ENCODE measurements around the gene ZBTB38. TPM values are rescaled to one million over a fixed set of nuclear protein-coding genes. Genes with fewer than 3 reads are reported as not detected.

Gene ZBTB38
- total RNA-seq, 1 donor from 2014 or later: 9.3 TPM

DNA sequence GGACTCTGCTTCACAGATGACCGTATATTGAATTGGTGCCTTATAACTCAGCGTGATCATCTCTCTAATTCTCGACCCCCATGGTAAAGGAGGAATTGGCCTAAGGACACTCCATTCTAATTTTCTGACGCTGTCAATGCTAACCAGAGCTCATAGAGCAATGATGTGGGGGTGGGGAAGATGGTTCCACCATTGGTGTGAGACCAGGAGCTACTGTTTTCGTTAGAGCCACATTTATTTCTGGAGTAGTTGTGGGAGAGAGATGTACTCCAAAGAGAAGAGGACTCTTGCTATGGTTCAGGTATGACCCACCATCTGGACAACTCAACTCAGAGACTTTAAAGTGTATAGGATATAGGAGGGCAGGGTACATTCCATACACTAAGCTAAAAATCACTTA, 16.3 kb downstream of the ZBTB38 start:
- TF ChIP-seq CTCF (IDR thresholded peaks at IDR 0.05; ENCODE audit: partially characterized antibody, unreplicated experiment): no peak
- Mint-ChIP-seq H3K27me3 (ENCODE audit: unreplicated experiment) (peaks cover 2% of the 10 kb centered on the region), H3K9me3 (ENCODE audit: unreplicated experiment) (peaks cover 3% of the 10 kb centered on the region), H3K4me3 (ENCODE audit: unreplicated experiment) (no peak overlapping the region), H3K4me1 (ENCODE audit: low read depth, unreplicated experiment) (peaks cover 32% of the 10 kb centered on the region), H3K36me3 (ENCODE audit: unreplicated experiment) (no peaks in the 10 kb centered on the region), H3K27ac (ENCODE audit: unreplicated experiment) (peak overlapping the region; percentile 33)
- DNase-seq: no peak

DNA sequence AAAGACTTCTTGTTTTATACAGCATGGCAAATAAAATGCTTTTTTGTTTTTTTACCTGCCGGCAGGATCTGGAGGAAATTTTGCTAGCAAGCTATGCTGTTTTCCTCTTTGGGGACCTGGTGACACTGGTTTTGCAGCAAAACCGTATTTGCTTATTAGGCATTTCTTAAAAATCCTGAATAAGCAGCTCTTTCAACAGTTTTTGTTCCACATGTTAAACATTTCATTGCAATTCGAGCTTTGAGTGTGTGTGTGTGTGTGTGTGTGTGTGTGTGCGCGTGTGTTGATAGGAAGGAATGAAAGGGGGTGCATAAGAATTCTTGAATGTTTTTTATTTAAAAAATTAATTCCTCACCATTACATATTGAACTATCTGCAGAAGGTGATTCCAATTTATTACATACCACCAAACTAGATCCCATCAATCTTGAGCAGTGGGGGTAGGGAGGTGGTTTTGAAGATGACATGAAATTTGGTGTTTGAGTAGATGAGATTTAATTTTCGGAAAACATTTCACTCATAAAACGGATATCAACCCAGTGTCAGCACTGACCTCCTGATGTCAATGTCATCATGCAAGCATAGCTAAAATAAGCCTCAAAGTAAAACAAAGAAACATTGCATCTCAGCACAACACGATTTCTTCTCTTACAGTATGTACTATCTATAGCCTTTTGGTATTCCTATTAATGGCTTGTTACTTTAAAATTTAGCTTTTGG, 17.3 kb downstream of the ZBTB38 start:
- TF ChIP-seq CTCF (IDR thresholded peaks at IDR 0.05; ENCODE audit: partially characterized antibody, unreplicated experiment): no peak
- Mint-ChIP-seq H3K4me3 (ENCODE audit: unreplicated experiment) (peak overlapping the region; percentile 53), H3K27ac (ENCODE audit: unreplicated experiment) (peak overlapping the region; percentile 94), H3K36me3 (ENCODE audit: unreplicated experiment) (no peaks in the 10 kb centered on the region), H3K4me1 (ENCODE audit: low read depth, unreplicated experiment) (peaks cover 32% of the 10 kb centered on the region), H3K27me3 (ENCODE audit: unreplicated experiment) (peaks cover 2% of the 10 kb centered on the region), H3K9me3 (ENCODE audit: unreplicated experiment) (peaks cover 3% of the 10 kb centered on the region)
- no peak for DNase-seq

DNA sequence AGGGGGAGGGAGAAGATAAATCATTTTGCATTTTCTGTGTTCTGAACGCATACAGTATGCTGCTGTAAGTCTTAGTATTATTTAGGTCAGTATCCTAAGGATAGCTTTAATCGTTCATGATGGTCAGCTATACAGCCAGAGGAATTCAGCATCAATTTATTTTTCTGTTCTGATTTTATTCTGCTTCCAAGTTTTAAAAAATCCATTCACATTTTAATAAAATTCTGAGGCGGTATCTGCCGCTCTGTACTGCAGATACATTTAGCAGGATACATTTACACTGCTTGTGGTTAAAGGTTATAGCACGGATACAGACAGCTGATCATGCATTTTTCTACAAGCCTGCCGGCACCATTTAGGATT, 17.8 kb downstream of the ZBTB38 start:
- DNase-seq: no peak
- H3K9me3 Mint-ChIP-seq (ENCODE audit: unreplicated experiment): peaks cover 3% of the 10 kb centered on the region
- no peak for TF ChIP-seq CTCF (IDR thresholded peaks at IDR 0.05; ENCODE audit: partially characterized antibody, unreplicated experiment)
- peak overlapping the region; percentile 53 for H3K4me3 Mint-ChIP-seq (ENCODE audit: unreplicated experiment)
- peak overlapping the region; percentile 94 for H3K27ac Mint-ChIP-seq (ENCODE audit: unreplicated experiment)
- H3K4me1 Mint-ChIP-seq (ENCODE audit: low read depth, unreplicated experiment): peaks cover 32% of the 10 kb centered on the region
- H3K36me3 Mint-ChIP-seq (ENCODE audit: unreplicated experiment): no peaks in the 10 kb centered on the region
- H3K27me3 Mint-ChIP-seq (ENCODE audit: unreplicated experiment): peaks cover 2% of the 10 kb centered on the region

DNA sequence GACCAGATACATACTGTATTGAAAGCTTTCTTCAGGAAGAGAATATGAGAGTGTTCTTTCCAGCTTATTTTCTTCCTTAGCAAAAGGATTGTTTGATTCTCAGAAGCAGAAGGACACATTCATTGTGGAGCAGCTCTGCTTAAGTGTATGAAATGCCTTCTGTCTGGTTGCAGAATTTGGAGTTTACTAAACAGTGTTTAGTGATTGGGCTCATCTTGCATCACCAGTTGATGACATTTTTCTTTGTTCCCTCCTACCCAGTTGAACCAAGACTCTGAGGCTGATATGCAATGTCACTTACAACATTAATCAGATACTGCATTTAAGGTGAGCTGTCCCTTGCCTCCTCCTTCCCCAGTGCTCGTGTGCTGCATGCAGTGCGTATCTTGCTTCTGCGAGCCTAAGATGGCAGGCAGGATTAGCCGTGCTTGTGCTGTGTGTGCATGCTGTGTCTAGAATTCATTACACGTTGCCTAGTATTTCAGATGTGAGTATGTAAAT, 18.4 kb downstream of the ZBTB38 start:
- Mint-ChIP-seq H3K27ac (ENCODE audit: unreplicated experiment) (peak overlapping the region; percentile 94), H3K4me1 (ENCODE audit: low read depth, unreplicated experiment) (peaks cover 32% of the 10 kb centered on the region)

More for the DNA sequence above, 18.4 kb downstream of the ZBTB38 start:
- peak overlapping the region; percentile 63 for H3K4me3 Mint-ChIP-seq (ENCODE audit: unreplicated experiment)
- no peaks in the 10 kb centered on the region for H3K36me3 Mint-ChIP-seq (ENCODE audit: unreplicated experiment)
- peaks cover 2% of the 10 kb centered on the region for H3K27me3 Mint-ChIP-seq (ENCODE audit: unreplicated experiment)
- peaks cover 3% of the 10 kb centered on the region for H3K9me3 Mint-ChIP-seq (ENCODE audit: unreplicated experiment)
- TF ChIP-seq CTCF (IDR thresholded peaks at IDR 0.05; ENCODE audit: partially characterized antibody, unreplicated experiment): no peak
- DNase-seq: no peak
